ENCODE results near the gene KRTAP9-8.
"Not testable (repeated sequence)": the region's sequence is repeated elsewhere in the genome, so short reads cannot be mapped to it uniquely, and the experiment has no call there.

Gene KRTAP9-8, protein sequence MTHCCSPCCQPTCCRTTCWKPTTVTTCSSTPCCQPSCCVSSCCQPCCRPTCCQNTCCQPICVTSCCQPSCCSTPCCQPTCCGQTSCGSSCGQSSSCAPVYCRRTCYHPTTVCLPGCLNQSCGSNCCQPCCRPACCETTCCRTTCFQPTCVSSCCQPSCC

DNA sequence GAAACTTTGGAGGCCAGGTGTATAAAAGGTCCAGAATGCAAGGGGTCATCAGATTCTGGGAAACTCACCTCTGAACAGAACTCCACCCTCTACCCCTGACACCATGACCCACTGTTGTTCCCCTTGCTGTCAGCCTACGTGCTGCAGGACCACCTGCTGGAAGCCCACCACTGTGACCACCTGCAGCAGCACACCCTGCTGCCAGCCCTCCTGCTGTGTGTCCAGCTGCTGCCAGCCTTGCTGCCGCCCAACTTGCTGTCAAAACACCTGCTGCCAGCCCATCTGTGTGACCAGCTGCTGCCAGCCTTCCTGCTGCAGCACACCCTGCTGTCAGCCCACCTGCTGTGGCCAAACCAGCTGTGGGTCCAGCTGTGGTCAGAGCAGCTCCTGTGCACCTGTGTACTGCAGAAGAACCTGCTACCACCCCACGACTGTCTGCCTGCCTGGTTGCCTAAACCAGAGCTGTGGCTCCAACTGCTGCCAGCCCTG, at the start of gene KRTAP9-8:
Gene KRTAP9-8 (plus strand): TSS at position 51 of the 489 bp plus-strand sequence. CDS start 53 bp downstream, at position 104.
- not testable (repeated sequence) for DNase-seq

DNA sequence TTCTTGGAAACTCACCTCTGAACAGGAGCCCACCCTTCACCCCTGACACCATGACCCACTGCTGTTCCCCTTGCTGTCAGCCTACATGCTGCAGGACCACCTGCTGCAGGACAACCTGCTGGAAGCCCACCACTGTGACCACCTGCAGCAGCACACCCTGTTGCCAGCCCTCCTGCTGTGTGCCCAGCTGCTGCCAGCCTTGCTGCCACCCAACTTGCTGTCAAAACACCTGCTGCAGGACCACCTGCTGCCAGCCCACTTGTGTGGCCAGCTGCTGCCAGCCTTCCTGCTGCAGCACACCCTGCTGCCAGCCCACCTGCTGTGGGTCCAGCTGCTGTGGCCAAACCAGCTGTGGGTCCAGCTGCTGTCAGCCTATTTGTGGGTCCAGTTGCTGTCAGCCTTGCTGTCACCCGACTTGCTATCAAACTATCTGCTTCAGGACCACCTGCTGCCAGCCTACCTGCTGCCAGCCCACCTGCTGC, 47.9 kb upstream of the KRTAP9-8 start, which contains the start of gene KRTAP9-1:
Gene KRTAP9-1 (plus strand): TSS at position 51 of the 482 bp plus-strand sequence. CDS start 0 bp downstream, at position 51.
- not testable (repeated sequence) for DNase-seq

DNA sequence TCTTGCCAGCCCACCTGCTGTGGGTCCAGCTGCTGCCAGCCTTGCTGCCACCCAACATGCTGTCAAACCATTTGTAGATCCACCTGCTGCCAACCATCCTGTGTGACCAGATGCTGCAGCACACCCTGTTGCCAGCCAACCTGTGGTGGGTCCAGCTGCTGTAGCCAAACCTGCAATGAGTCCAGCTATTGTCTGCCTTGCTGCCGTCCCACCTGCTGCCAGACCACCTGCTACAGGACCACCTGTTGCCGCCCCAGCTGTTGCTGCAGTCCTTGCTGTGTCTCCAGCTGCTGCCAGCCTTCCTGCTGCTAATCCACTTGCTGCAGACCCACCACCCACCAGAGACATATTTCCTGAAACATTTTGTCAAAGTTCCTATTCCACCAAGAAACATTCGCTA, 47.5 kb upstream of the KRTAP9-8 start:
- no peak for DNase-seq

DNA sequence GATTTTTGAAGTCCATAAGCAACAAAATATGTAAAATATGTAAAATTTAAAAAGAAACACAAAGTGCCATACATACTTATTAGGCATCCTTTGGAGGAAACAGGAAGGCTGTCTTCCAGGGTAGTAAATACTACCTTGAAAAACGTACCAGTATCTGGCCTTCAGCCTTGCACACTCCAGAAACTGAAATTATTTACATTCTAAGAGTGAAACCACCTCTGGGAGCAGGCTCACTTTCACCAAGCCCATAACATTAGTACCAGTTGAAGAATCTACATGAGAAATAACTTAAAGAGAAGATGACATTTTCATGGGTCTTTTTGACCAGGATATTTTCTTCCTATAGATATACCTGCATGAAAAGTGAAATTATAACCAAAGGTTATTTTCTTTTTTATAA, 41.7 kb upstream of the KRTAP9-8 start:
- no peak for DNase-seq

DNA sequence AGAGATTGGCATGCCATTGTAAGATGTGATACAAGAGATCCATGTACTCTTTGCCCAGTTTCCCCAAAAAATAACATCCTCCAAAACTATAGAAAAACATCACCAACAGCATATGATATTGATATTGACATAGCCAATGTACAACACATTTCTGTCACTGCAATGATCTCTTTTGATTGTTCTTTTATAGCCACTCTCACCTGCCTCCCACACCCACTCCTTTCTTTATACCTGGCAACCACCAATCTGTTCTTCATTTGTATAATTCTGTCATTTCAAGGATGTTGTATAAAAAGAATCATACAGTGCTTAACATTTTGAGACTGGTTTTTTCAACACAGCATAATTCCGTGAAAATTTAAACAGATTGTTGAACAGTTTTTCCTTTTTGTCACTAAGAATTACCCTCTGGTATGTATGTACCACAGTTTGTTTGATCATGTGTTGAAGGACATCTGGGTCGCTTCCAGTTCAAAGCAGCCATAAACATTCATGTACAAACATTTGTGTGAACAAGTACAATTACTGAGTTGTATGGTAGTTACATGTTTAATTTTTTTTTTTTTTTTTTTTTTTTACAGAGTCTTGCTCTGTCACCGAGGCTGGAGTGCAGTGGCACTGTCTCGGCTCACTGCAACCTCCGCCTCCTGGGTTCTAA, 38.2 kb upstream of the KRTAP9-8 start:
- DNase-seq, result no peak

DNA sequence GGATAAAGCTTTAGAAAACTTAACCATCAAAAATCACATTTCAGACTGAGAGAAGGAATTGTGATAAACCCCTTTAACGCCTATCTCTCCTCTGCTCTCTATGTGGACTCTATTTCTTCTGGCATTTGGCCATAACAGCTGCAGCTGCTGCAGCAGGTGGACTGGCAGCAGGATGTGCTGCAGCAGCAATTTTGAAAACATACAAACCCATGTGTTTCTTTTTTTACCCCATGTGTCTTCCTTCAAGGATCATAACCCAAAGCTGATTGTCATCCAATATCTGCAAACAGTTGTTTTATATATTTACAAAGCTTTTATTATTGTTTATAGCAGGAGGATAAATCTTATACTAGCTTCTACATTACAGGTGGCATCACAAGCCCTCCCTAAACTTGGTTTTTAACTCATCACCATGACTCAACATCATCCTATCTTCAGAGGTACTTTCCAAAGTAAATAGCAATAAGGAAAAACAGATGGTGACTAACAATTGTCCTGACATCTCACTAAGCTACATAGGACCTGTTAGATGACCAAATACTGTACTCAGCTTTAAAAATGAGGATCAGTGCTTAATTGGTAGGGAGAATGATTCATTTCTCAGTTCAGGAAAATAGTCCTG, 25.8 kb upstream of the KRTAP9-8 start:
- no peak for DNase-seq

DNA sequence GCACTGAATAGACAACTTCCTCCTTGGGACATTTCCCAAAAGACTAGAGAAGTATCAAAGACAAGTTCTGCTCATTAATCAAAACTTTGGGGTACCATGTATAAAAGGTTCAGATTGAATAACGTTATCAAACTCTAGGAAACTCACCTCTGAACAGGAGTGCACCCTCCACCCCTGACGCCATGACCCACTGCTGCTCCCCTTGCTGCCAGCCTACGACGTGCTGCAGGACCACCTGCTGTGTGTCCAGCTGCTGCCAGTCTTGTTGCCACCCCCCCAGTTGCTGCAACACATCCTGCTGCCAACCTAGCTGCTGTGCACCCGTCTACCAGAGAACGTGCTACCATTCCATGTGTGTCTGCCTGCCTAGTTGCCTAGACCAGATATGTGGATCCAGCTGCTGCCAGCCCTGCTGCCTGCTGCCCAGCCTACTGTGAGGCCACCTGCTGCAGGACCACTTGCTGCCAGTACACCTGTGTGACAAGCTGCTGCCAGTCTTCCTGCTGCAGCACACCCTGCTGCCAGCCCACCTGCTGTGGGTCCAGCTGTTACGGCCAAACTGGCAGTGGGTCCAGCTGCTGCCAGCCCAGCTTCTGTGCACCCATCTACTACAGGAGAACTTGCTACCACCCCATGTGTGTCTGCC, 25.2 kb upstream of the KRTAP9-8 start:
- no peak for DNase-seq

DNA sequence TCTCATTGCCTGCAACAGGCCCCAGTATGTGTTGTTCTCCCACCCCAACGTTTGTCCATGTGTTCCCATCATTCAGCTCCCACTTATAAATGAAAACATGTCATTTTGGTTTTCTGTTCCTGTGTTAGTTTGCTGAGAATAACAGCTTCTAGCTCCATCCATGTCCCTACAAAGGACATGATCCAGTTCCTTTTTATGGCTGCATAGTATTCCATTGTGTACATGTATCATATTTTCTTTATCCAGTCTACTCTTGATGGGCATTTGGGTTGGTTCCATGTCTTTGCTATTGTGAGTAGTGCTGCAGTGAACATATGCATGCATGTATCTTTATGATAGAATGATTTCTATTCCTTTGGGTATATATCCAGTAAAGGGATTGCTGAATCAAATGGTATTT, 22.1 kb upstream of the KRTAP9-8 start:
- DNase-seq, result no peak

DNA sequence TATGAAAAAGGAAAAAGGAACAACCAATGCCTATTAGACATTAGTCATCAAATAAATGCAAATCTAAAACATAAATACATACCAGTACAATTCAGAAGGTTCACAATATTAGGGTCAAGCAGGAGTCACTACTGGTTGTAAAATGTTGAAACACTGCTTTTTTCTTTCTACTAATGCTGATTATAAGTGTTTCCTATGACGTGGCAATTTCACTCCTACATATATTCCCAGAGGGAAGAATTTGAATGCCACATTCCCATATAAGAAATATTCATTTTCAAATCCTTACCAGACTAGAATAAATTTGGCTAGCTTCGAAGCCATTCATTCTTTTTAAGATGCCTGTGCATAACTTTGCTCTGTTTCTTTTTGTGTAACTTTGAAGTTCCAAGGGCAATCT, 14.0 kb upstream of the KRTAP9-8 start:
- DNase-seq, result no peak

DNA sequence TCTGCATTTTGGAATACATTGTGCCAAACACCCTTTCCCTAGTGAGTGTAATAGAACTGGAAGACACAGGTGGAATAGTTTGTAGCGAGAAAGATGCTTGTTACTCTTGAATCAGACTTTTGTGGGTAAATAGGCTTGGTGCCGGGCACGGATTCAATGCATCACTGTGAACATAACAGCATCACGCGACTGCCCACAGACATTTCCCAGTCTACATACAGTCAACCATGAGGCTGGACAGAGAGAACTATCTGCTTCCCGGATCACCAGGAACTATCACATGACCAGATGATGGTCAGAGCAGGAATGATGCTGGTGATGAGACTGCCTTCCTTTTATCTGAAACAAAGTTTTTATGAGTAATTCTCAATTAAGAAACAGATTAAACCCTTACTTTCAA, 11.7 kb upstream of the KRTAP9-8 start:
- no peak for DNase-seq

DNA sequence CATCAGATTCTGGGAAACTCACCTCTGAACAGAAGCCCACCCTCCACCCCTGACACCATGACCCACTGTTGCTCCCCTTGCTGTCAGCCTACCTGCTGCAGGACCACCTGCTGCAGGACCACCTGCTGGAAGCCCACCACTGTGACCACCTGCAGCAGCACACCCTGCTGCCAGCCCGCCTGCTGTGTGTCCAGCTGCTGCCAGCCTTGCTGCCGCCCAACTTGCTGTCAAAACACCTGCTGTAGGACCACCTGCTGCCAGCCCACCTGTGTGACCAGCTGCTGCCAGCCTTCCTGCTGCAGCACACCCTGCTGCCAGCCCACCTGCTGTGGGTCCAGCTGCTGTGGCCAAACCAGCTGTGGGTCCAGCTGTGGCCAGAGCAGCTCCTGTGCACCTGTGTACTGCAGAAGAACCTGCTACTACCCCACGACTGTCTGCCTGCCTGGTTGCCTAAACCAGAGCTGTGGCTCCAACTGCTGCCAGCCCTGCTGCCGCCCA, 11.2 kb upstream of the KRTAP9-8 start, which contains the start of gene KRTAP9-2:
Gene KRTAP9-2 (plus strand): TSS at position 51 of the 498 bp plus-strand sequence. CDS start 7 bp downstream, at position 58.
- DNase-seq, result not testable (repeated sequence)

DNA sequence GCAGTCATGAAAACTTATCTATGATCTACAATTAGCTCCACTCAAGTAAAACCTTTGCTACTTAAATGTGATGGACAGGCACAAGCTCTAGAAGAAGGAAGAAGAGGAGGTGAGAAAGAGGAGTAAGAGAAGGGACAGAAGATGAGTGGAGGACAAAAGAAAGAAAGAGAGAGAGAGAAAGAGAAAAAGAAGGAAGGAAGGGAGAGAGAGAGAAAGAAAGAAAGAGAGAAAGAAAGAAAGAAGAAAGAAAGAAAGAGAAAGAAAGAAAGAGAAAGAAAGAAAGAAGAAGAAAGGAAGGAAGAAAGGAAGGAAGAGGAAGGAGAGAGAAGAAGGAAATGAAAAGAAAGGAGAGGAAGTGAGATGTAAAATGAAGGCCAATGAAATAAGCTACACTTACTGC, 7.7 kb upstream of the KRTAP9-8 start:
- no peak for DNase-seq

DNA sequence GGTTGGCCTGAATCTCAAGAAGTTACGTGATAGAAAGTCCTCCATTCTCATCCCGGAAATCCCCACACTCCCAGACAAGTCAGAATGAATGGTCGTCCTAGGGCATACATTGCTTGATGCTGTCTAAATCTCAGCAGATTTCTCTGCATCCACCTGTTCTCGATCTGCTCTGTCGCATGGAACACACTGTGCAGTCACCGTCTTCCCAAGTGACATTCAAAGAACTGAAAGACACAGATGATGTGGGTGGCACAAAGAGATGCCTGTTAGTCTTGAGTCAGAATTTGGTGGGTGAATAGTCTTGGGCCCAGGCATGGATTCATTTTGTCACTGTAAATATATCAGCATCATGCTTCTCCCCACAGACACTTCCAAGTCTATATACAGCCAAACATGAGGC, 6.1 kb upstream of the KRTAP9-8 start:
- DNase-seq, result no peak

DNA sequence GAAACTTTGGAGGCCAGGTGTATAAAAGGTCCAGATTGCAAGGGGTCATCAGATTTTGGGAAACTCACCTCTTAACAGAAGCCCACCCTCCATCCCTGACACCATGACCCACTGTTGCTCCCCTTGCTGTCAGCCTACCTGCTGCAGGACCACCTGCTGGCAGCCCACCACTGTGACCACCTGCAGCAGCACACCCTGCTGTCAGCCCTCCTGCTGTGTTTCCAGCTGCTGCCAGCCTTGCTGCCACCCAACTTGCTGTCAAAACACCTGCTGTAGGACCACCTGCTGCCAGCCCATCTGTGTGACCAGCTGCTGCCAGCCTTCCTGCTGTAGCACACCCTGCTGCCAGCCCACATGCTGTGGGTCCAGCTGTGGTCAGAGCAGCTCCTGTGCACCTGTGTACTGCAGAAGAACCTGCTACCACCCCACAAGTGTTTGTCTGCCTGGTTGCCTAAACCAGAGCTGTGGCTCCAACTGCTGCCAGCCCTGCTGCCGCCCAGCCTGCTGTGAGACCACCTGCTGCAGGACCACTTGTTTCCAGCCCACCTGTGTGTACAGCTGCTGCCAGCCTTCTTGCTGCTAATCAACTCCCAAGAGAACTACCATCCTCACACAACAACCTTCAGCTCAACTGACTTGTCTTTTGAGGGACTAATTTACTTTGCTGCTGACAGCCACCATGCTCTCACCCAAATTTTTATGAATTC, 5.2 kb upstream of the KRTAP9-8 start, which contains the start of gene KRTAP9-3:
Gene KRTAP9-3 (plus strand): TSS at position 51 of the 707 bp plus-strand sequence. CDS start 53 bp downstream, at position 104.
- not testable (repeated sequence) for DNase-seq

DNA sequence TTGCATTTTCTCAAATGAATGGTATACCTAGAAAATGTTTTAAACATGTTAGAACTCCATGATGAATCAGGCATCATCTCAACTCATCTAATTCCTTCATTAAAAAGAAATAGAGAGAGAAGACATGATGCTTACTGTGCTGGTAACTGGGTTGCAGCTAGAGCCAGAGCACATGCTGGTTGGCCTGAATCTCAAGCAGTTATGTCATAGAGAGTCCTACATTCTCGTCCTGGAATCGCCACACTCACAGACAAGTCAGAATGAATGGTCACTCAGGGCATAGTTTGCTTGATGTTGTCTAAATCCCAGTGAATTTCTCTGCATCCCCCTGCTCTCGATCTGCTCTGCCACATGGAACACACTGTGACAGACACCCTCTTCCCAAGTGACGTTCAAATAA, 683 bp upstream of the KRTAP9-8 start:
- not testable (repeated sequence) for DNase-seq

DNA sequence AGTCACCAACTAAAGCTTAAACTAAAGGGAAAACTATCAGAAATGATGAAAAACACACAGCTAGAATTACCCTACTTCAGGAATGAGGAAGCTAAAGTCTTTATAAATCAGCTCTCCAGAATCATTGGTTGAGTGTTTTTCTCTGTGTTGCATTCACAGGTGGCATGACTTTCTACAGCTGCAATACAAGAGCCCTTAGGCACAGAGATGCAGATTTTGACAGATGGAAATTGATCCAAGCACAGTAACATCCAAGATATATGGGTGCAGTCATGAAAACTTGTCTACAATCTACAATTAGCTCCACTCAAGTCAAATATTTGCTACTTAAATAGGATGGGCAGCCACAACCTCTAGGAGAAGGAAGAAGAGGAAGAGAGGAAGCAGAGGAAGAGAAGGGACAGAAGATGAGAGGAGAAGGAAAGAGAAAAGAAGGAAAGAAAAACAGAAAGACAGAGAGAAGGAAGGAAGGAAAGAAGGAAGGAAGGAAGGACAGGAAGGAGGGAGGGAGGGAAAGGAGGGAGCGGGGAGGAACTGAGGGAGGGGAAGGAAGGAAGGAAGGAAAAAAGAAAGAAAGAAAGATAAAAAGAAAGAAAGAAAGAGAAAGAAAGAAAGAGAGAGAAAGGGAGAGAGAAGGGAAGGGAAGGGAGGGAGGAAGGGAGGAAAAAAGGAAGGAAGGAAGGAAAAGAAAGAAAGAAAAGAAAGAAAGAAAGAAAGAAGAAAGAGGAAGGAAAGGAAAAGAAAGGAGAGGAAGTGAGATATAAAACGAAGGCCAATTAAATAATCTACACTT, 9.4 kb downstream of the KRTAP9-8 start:
- DNase-seq, result not testable (repeated sequence)

DNA sequence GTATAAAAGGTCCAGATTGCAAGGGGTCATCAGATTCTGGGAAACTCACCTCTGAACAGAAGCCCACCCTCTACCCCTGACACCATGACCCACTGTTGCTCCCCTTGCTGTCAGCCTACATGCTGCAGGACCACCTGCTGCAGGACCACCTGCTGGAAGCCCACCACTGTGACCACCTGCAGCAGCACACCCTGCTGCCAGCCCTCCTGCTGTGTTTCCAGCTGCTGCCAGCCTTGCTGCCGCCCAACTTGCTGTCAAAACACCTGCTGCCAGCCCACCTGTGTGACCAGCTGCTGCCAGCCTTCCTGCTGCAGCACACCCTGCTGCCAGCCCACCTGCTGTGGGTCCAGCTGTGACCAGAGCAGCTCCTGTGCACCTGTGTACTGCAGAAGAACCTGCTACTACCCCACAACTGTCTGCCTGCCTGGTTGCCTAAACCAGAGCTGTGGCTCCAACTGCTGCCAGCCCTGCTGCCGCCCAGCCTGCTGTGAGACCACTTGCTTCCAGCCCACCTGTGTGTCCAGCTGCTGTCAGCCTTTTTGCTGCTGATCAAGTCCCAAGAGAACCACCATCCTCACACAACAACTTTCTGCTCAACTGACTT, 11.9 kb downstream of the KRTAP9-8 start, which contains the start of gene KRTAP9-4:
Gene KRTAP9-4 (plus strand): TSS at position 51 of the 604 bp plus-strand sequence. CDS start 34 bp downstream, at position 85.
- not testable (repeated sequence) for DNase-seq

DNA sequence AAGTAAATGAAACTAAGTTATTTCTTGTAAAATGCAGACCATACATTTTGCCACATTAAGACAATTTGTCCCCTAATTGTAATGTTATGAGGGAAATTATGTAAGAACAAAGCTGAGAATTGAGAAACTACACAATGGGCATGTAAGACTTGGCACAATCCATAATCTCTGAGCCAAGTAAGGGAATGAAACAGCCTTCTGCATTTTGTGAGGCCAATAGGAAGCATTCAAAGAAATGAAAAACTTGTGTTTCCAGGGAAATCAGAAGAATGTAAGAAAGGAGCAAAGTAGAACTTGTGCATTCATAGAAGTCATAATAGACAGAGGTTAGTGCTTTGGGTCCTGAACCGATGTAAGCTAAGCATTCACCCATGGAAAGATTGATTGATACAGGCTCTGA, 13.5 kb downstream of the KRTAP9-8 start:
- no peak for DNase-seq

DNA sequence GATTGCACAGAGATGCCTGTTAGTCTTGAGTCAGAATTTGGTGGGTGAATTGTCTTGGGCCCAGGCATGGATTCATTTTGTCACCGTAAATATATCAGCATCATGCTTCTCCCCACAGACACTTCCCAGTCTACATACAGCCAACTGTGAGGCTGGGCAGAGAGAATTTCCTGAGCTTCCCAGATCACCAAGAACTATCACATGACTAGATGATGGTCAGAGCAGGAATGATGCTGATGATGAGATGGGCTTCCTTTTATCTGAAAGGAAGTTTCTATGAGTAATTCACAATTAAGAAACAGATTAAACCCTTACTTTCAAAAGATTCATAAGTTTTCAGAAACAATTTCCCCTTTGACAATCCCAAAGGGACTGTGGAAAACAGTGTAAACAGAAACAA, 17.1 kb downstream of the KRTAP9-8 start:
- DNase-seq, result no peak
